Chondrocyte (in vitro differentiated cells): ENCODE measurements around the gene CLK3. TPM values are rescaled to one million over a fixed set of nuclear protein-coding genes. Genes with fewer than 3 reads are reported as not detected.
"Not testable (repeated sequence)": the region's sequence is repeated elsewhere in the genome, so short reads cannot be mapped to it uniquely, and the experiment has no call there.

Source experiments
- DNase-seq: peaks from one replicate; pipeline ENCODE4 v3.0.0; 2021; ENCODE audit warnings: mixed read lengths, low spot score
- H3K27ac Mint-ChIP-seq: one replicate; pipeline ENCODE4 v1.8.0; 2021; ENCODE audit warnings: mild to moderate bottlenecking, moderate library complexity, mixed read lengths; ENCODE audit not compliant: unreplicated experiment
- H3K27me3 Mint-ChIP-seq: 2 replicates; pipeline ENCODE4 v1.8.0; 2021; ENCODE audit warnings: low read depth, mixed read lengths
- H3K36me3 Mint-ChIP-seq: 2 replicates; pipeline ENCODE4 v1.8.0; 2021; ENCODE audit warnings: low read depth, mixed read lengths
- H3K4me1 Mint-ChIP-seq: 2 replicates; pipeline ENCODE4 v1.8.0; 2021; ENCODE audit warnings: low read depth, mild to moderate bottlenecking, mixed read lengths
- H3K4me3 Mint-ChIP-seq: one replicate; pipeline ENCODE4 v1.8.0; 2021; ENCODE audit warnings: mild to moderate bottlenecking, moderate library complexity, mixed read lengths; ENCODE audit not compliant: unreplicated experiment
- H3K9me3 Mint-ChIP-seq: 2 replicates; pipeline ENCODE4 v1.8.0; 2021; ENCODE audit warnings: low read depth, mixed read lengths
- total RNA-seq: library from RNA; stranded (reverse); gene quantifications from 3 replicates; pipeline ENCODE4 v1.2.1, GENCODE V29; 2021
- TF ChIP-seq, protein P1 (sequence below): fragments of 200-600 bp; sonication (generic); IDR thresholded peaks from 2 replicates; pipeline ENCODE4 v1.5.0; 2021; ENCODE audit warnings: antibody characterized with exemption, mild to moderate bottlenecking, moderate library complexity

Gene CLK3
- total RNA-seq, 1 donor from 2014 or later, result 48.6 TPM

DNA sequence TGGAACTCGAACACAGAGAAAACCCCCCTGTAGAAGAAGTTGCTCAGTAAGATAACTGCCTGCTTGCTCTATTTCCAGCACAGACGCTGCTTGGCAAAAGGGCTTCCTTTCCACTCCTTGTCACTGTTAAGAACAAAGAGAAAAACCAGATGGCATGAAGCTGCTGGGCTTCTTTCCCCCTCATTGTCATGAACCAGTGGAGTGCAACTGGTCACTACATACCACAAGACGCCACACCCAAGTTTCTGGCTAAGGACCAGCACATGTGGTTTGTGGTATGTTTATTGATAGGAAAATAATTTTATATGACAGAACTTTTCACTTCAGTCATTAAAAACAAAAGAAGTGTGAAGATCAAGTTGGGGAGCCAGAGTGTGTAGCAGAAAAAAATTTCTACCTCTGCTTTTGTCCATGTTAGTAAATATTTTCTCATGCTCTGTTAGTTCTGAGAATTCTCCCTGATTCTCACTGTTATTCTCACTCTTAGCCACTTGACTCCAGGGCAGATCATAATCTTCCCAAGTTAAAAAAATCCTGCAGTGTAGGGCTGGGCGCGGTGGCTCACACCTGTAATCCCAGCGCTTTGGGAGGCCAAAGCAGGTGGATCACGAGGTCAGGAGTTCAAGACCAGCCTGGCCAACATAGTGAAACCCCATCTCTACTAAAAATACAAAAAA lies 37.9 kb downstream of the CLK3 start:
- no peaks in the 10 kb centered on the region for H3K9me3 Mint-ChIP-seq
- H3K27me3 Mint-ChIP-seq, result no peaks in the 10 kb centered on the region
- peaks cover 64% of the 10 kb centered on the region for H3K4me1 Mint-ChIP-seq
- TF ChIP-seq, protein P1, sequence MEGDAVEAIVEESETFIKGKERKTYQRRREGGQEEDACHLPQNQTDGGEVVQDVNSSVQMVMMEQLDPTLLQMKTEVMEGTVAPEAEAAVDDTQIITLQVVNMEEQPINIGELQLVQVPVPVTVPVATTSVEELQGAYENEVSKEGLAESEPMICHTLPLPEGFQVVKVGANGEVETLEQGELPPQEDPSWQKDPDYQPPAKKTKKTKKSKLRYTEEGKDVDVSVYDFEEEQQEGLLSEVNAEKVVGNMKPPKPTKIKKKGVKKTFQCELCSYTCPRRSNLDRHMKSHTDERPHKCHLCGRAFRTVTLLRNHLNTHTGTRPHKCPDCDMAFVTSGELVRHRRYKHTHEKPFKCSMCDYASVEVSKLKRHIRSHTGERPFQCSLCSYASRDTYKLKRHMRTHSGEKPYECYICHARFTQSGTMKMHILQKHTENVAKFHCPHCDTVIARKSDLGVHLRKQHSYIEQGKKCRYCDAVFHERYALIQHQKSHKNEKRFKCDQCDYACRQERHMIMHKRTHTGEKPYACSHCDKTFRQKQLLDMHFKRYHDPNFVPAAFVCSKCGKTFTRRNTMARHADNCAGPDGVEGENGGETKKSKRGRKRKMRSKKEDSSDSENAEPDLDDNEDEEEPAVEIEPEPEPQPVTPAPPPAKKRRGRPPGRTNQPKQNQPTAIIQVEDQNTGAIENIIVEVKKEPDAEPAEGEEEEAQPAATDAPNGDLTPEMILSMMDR, result no peak
- no peak for DNase-seq
- no peak overlapping the region for H3K4me3 Mint-ChIP-seq
- H3K27ac Mint-ChIP-seq, result peak overlapping the region; percentile 78
- no peaks in the 10 kb centered on the region for H3K36me3 Mint-ChIP-seq

DNA sequence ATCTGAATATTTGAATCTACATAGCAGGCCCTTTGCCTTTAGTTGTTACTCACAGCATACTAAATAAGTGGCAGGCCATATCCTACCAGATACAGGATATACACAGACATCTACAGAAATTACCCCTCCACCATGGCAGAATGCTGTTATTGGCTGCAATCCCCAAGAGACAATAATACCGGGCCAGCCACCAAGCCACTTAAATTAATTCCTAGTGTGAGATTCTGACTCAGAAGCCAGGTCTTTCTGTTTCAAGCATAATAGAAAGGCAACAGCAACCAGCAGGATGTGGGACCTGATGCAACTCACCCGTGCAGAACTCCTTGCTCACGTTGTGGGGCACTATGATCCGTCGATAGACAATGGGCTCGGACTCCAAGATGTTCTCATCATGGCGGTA lies 39.8 kb downstream of the CLK3 start:
- no peaks in the 10 kb centered on the region for H3K9me3 Mint-ChIP-seq
- H3K4me3 Mint-ChIP-seq, result no peak overlapping the region

DNA sequence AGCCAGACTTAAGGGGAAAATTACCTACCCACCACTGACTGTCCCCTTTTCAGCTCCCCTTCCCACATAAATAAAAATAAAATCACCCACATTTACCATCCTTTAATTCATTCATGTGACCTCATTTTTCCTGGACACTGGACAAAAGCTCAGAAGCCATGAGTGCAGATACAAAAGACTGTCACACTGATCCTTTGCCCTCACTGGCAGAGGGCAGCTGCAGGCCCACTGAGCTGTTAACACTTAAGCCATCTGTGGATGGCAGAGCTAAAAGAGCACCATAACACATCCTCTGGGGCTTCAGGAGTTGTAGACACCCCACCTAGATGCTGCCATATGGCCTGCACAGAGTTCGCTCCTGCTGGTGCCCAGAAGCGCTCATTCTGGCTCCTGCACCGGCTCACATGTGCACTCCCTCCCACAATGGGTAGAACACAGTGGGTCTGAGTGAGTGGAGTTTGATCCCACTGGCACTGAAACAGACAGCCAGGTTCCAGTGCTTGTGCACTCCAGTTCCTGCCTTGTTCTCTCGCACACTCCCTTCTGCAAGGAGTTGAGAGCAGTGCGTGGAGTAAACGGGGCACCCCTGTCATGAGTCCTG lies 41.4 kb downstream of the CLK3 start:
- H3K9me3 Mint-ChIP-seq, result no peaks in the 10 kb centered on the region
- peaks cover 47% of the 10 kb centered on the region for H3K4me1 Mint-ChIP-seq
- no peak for DNase-seq
- no peaks in the 10 kb centered on the region for H3K36me3 Mint-ChIP-seq
- H3K27ac Mint-ChIP-seq, result no peak overlapping the region
- H3K4me3 Mint-ChIP-seq, result no peak overlapping the region
- TF ChIP-seq, protein P1, result no peak
- H3K27me3 Mint-ChIP-seq, result no peaks in the 10 kb centered on the region

More for the DNA sequence above, 39.8 kb downstream of the CLK3 start:
- Mint-ChIP-seq H3K36me3 (no peaks in the 10 kb centered on the region), H3K4me1 (peaks cover 56% of the 10 kb centered on the region), H3K27ac (peak overlapping the region; percentile 38), H3K27me3 (no peaks in the 10 kb centered on the region)
- no peak for DNase-seq
- TF ChIP-seq, protein P1, result no peak

DNA sequence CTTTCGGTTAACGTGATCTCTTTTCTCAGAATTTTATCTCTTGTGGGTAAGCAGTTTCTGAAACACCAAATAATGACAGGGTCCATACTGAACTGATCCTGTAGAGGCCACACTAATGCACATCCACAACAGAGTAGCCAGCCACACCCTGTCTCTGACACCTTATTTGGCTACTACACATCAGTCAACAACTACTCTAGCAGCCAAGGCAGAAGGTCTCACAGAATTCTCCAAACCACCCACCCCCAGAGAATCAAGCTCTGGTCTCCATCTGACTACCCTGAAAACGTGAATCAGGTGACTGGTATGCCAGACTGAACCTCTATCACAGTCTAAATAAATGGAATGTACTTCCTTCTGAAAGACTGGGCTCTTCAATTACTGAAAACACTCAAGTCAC lies 42.2 kb downstream of the CLK3 start:
- H3K9me3 Mint-ChIP-seq, result no peaks in the 10 kb centered on the region
- H3K4me3 Mint-ChIP-seq, result no peak overlapping the region
- H3K27me3 Mint-ChIP-seq, result no peaks in the 10 kb centered on the region
- TF ChIP-seq, protein P1, result no peak
- DNase-seq, result no peak
- H3K4me1 Mint-ChIP-seq, result peaks cover 51% of the 10 kb centered on the region
- H3K36me3 Mint-ChIP-seq, result no peaks in the 10 kb centered on the region
- H3K27ac Mint-ChIP-seq, result peak overlapping the region; percentile 73

DNA sequence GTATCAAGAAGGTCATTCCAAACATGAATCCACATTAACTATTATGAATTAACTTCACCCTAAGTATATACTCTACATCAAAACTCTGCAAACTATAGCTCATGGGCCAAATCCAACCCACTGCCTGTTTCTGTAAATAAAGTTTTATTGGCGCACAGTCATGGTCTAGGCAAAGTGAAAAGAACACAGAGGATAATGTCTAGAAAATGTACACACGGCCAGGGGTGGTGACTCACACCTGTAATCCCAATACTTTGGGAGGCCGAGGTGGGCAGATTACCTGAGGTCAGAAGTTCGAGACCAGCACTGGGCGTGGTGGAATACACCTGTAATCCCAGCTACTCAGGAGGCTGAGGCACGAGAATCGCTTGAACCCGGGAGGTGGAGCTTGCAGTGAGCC lies 45.6 kb downstream of the CLK3 start:
- not testable (repeated sequence) for H3K27ac Mint-ChIP-seq, H3K9me3 Mint-ChIP-seq, H3K4me3 Mint-ChIP-seq, DNase-seq, H3K27me3 Mint-ChIP-seq, H3K36me3 Mint-ChIP-seq
- peaks cover 44% of the 10 kb centered on the region for H3K4me1 Mint-ChIP-seq
